ENCODE measurements around the gene USP1. TPM values are rescaled to one million over a fixed set of nuclear protein-coding genes. Genes with fewer than 3 reads are reported as not detected.

Gene USP1
- total RNA-seq, 1 experiment from 2014 or later, result 42.9 TPM

DNA sequence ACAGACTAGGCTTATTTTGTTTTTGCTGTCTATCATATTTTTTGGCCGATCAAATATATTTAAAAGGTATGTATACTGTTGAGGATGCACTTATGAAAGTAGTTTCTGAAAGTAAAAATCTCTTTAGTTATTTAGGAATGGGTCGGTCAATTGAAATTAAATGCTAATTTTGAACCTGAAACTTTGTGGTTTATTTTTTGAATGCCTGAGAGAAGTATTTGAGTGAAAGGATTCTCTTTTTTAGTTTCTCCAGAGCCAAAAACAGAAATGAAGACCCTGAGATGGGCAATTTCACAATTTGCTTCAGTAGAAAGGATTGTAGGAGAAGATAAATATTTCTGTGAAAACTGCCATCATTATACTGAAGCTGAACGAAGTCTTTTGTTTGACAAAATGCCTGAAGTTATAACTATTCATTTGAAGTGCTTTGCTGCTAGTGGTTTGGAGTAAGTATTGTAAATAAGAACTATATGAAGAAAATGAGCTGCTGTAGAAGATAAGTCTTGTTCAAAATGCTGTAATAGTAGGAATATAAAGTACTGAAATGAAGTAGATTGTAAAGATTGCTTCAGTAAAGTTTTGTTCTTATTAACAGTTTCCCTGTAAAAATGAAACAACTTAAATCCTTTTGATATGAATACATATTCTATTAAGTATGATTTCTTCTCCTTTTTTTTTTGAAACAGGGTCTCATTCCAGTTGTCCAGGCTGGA, 11.5 kb downstream of the USP1 start:
- CTCF ChIA-PET, result no interaction called here

DNA sequence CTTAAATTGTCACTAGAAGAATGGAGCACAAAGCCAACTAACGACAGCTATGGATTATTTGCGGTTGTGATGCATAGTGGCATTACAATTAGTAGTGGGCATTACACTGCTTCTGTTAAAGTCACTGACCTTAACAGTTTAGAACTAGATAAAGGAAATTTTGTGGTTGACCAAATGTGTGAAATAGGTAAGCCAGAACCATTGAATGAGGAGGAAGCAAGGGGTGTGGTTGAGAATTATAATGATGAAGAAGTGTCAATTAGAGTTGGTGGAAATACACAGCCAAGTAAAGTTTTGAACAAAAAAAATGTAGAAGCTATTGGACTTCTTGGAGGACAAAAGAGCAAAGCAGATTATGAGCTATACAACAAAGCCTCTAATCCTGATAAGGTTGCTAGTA, 13.5 kb downstream of the USP1 start:
- ChIA-PET POLR2A (no interaction called here), CTCF (no interaction called here)
- no TSS peak for BruUV-seq (replicated peaks)
- TF ChIP-seq SIN3A (IDR thresholded peaks at IDR 0.05; ENCODE audit: borderline replicate concordance, insufficient read depth, low read depth, low read length), result no peak
- TF ChIP-seq POLR2AphosphoS5 (IDR thresholded peaks at IDR 0.05; ENCODE audit: low read depth, low read length), result no peak
- TF ChIP-seq, protein P1, sequence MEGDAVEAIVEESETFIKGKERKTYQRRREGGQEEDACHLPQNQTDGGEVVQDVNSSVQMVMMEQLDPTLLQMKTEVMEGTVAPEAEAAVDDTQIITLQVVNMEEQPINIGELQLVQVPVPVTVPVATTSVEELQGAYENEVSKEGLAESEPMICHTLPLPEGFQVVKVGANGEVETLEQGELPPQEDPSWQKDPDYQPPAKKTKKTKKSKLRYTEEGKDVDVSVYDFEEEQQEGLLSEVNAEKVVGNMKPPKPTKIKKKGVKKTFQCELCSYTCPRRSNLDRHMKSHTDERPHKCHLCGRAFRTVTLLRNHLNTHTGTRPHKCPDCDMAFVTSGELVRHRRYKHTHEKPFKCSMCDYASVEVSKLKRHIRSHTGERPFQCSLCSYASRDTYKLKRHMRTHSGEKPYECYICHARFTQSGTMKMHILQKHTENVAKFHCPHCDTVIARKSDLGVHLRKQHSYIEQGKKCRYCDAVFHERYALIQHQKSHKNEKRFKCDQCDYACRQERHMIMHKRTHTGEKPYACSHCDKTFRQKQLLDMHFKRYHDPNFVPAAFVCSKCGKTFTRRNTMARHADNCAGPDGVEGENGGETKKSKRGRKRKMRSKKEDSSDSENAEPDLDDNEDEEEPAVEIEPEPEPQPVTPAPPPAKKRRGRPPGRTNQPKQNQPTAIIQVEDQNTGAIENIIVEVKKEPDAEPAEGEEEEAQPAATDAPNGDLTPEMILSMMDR (IDR thresholded peaks at IDR 0.05), result no peak
- TF ChIP-seq, protein P2, sequence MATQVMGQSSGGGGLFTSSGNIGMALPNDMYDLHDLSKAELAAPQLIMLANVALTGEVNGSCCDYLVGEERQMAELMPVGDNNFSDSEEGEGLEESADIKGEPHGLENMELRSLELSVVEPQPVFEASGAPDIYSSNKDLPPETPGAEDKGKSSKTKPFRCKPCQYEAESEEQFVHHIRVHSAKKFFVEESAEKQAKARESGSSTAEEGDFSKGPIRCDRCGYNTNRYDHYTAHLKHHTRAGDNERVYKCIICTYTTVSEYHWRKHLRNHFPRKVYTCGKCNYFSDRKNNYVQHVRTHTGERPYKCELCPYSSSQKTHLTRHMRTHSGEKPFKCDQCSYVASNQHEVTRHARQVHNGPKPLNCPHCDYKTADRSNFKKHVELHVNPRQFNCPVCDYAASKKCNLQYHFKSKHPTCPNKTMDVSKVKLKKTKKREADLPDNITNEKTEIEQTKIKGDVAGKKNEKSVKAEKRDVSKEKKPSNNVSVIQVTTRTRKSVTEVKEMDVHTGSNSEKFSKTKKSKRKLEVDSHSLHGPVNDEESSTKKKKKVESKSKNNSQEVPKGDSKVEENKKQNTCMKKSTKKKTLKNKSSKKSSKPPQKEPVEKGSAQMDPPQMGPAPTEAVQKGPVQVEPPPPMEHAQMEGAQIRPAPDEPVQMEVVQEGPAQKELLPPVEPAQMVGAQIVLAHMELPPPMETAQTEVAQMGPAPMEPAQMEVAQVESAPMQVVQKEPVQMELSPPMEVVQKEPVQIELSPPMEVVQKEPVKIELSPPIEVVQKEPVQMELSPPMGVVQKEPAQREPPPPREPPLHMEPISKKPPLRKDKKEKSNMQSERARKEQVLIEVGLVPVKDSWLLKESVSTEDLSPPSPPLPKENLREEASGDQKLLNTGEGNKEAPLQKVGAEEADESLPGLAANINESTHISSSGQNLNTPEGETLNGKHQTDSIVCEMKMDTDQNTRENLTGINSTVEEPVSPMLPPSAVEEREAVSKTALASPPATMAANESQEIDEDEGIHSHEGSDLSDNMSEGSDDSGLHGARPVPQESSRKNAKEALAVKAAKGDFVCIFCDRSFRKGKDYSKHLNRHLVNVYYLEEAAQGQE (IDR thresholded peaks at IDR 0.05; ENCODE audit: insufficient read depth in 1 of 2, low read depth in 2 of 2, low read length in 1 of 2), result no peak
- in situ Hi-C loops (cut with HindIII; ENCODE audit: low pct_unique_long_range_greater_than_20kb, low sequenced_read_pairs), result no loop called here
- no peak for DNase-seq (ENCODE audit: low read depth, low spot score)
- intact Hi-C loops (cut with micrococcal nuclease; ENCODE audit: unreplicated experiment), result no loop called here
- ATAC-seq, result no peak
- peaks cover 51% of the 10 kb centered on the region for H3K36me3 ChIP-seq (ENCODE audit: control insufficient read depth, insufficient read depth, low read length)
- H3K27me3 ChIP-seq (ENCODE audit: control insufficient read depth, insufficient read depth, low read length), result no peaks in the 10 kb centered on the region
- no peak overlapping the region for H3K4me3 ChIP-seq (ENCODE audit: low read depth in 2 of 2, low read length in 2 of 2)
- no peaks in the 10 kb centered on the region for H3K9me3 ChIP-seq (ENCODE audit: control insufficient read depth, insufficient read depth, low read depth, low read length)
- no peaks in the 10 kb centered on the region for H3K4me1 ChIP-seq (ENCODE audit: control insufficient read depth, insufficient read depth, low read length)
- H3K27ac ChIP-seq (ENCODE audit: low read length), result no peak overlapping the region

More for the DNA sequence above, 11.5 kb downstream of the USP1 start:
- Histone ChIP-seq H3K27ac (ENCODE audit: low read length) (no peak overlapping the region), H3K36me3 (ENCODE audit: control insufficient read depth, insufficient read depth, low read length) (peaks cover 54% of the 10 kb centered on the region), H3K4me3 (ENCODE audit: low read depth in 2 of 2, low read length in 2 of 2) (no peak overlapping the region), H3K9me3 (ENCODE audit: control insufficient read depth, insufficient read depth, low read depth, low read length) (no peaks in the 10 kb centered on the region), H3K4me1 (ENCODE audit: control insufficient read depth, insufficient read depth, low read length) (no peaks in the 10 kb centered on the region), H3K27me3 (ENCODE audit: control insufficient read depth, insufficient read depth, low read length) (no peaks in the 10 kb centered on the region)
- TF ChIP-seq POLR2AphosphoS5 (IDR thresholded peaks at IDR 0.05; ENCODE audit: low read depth, low read length) (no peak), TCF7L2 (IDR thresholded peaks at IDR 0.05; ENCODE audit: low read depth, low read length) (no peak), SIN3A (IDR thresholded peaks at IDR 0.05; ENCODE audit: borderline replicate concordance, insufficient read depth, low read depth, low read length) (no peak)
- TF ChIP-seq, protein P1 (IDR thresholded peaks at IDR 0.05), result no peak
- TF ChIP-seq, protein P2 (IDR thresholded peaks at IDR 0.05; ENCODE audit: insufficient read depth in 1 of 2, low read depth in 2 of 2, low read length in 1 of 2), result no peak
- intact Hi-C loops (cut with micrococcal nuclease; ENCODE audit: unreplicated experiment), result no loop called here
- in situ Hi-C loops (cut with HindIII; ENCODE audit: low pct_unique_long_range_greater_than_20kb, low sequenced_read_pairs), result no loop called here
- POLR2A ChIA-PET, result no interaction called here
- BruUV-seq (replicated peaks), result no TSS peak
- no peak for ATAC-seq
- no peak for DNase-seq (ENCODE audit: low read depth, low spot score)
